ENCODE data around the gene HNRNPC. TPM values are rescaled to one million over a fixed set of nuclear protein-coding genes. Genes with fewer than 3 reads are reported as not detected.
A peak's percentile ranks its signal among the peaks of the same experiment; 100 is the strongest.

HNRNPC gene
- total and polyA plus RNA-seq, 2 of the 8 experiments (the other 6 are each of a cell fraction or from before 2014, with no cell fraction given) = 781 to 1,207 TPM

- Histone ChIP-seq H4K91ac (replicated peaks; ENCODE audit: insufficient read length, low read length) (no peak overlapping the region), H3K56ac (replicated peaks; ENCODE audit: insufficient read length, low read depth, low read length) (no peak overlapping the region), H2BK12ac (ENCODE audit: low read depth, low read length) (no peak overlapping the region), H3K18ac (ENCODE audit: extremely low read depth, low read length) (no peak overlapping the region), H2AFZ (ENCODE audit: low read length) (no peak overlapping the region), H3K23me2 (ENCODE audit: low read depth, low read length) (no peaks in the 10 kb centered on the region), H3K27me3 (replicated peaks in 1 of 4; ENCODE audit: control insufficient read depth in 3 of 4, extremely low read depth in 1 of 4, insufficient read depth in 3 of 4, low read length in 3 of 4) (no peaks in the 10 kb centered on the region), H3K4me2 (ENCODE audit: insufficient read depth in 1 of 2, low read depth in 2 of 2, low read length in 2 of 2) (no peak overlapping the region), H4K5ac (ENCODE audit: insufficient read length, low read depth, low read length) (no peak overlapping the region), H3K9ac (replicated peaks in 1 of 4; ENCODE audit: extremely low read depth in 1 of 4, low read depth in 3 of 4, low read length in 3 of 4) (no peak overlapping the region), H2BK5ac (ENCODE audit: low read depth, low read length) (no peak overlapping the region), H3K23ac (ENCODE audit: insufficient read length) (no peak overlapping the region), H3K14ac (ENCODE audit: insufficient read length) (no peak overlapping the region), H3K79me1 (ENCODE audit: low read depth, low read length) (no peaks in the 10 kb centered on the region; the same call in 1 of the 2 replicates), H2BK120ac (replicated peaks; ENCODE audit: low read depth, low read length) (no peak overlapping the region), H4K8ac (ENCODE audit: extremely low read depth, insufficient read depth, low read length) (no peak overlapping the region), H3K4me1 (replicated peaks in 1 of 4; ENCODE audit: control insufficient read depth in 3 of 4, insufficient read depth in 4 of 4, low read length in 3 of 4) (no peaks in the 10 kb centered on the region), H3K36me3 (ENCODE audit: control insufficient read depth in 2 of 4, insufficient read depth in 4 of 4, low read length in 3 of 4) (peaks cover 10 to 95% (median 33%) of the 10 kb centered on the region in 4 experiments), H3K4ac (replicated peaks; ENCODE audit: insufficient read length, low read depth, low read length) (no peak overlapping the region), H2BK15ac (ENCODE audit: low read length) (no peak overlapping the region), H4K20me1 (replicated peaks in 1 of 2; ENCODE audit: control insufficient read depth in 1 of 2, insufficient read depth in 2 of 2, low read length in 2 of 2) (peaks cover 25 to 63% of the 10 kb centered on the region in 2 experiments), H3K79me2 (ENCODE audit: control insufficient read depth in 1 of 2, insufficient read depth in 2 of 2, low read length in 2 of 2) (peaks cover 53 to 100% of the 10 kb centered on the region in 2 experiments), H3K9me3 (ENCODE audit: insufficient read depth in 2 of 2, low read depth in 1 of 2, low read length in 1 of 2) (no peaks in the 10 kb centered on the region), H2AK5ac (ENCODE audit: low read depth, low read length) (no peak overlapping the region), H2BK20ac (ENCODE audit: low read length) (no peak overlapping the region), H3K4me3 (ENCODE audit: extremely low read depth in 1 of 4, insufficient read depth in 2 of 4, low read depth in 3 of 4, low read length in 4 of 4) (no peak overlapping the region), H3K27ac (ENCODE audit: low read depth, low read length) (no peak overlapping the region)
- FAIRE-seq = no peak
- no peak for DNase-seq (ENCODE audit: low read depth in 1 of 2, low spot score in 2 of 2)
- no peak for TF ChIP-seq CHD1 (IDR thresholded peaks at IDR 0.05; ENCODE audit: low read depth, low read length)
- no peak for TF ChIP-seq SP1 (IDR thresholded peaks at IDR 0.05; ENCODE audit: low read depth, low read length)
- no peak for TF ChIP-seq CBX5 (IDR thresholded peaks at IDR 0.05; ENCODE audit: low read depth, low read length)
- TF ChIP-seq POLR2AphosphoS5 (IDR thresholded peaks at IDR 0.05; ENCODE audit: low read depth, low read length) = peak; percentile 42; the same call in 1 of the 2 replicates
- ChIA-PET CTCF (ENCODE audit: partially characterized antibody) (no interaction called here), POLR2A (ENCODE audit: partially characterized antibody) (interaction anchor here (0.6 to 24.2 kb wide), 7 partner anchors 6 to 31 kb away, joined by 3 to 836 read pairs (median 3); no protein-coding TSS in a partner anchor)
- WGBS, 2 experiments (ENCODE audit: extremely low coverage in 1 of 2, insufficient coverage in 1 of 2, insufficient read length in 1 of 2, insufficient replicate concordance in 2 of 2, low coverage in 1 of 2, low lambda C conversion rate in 2 of 2, missing lambda C conversion rate in 1 of 2) = 88% methylated on average over 2 of the region's 2 CpGs; no CpG with 5 or more reads in 1 of the 2 experiments
Measured at GRCh38 chr14:21252149-21252548, 17.1 kb downstream of the HNRNPC start.

Measured in H1 (cell line).